Activated T-cell treated with anti-CD3 and anti-CD28 coated beads, Interleukin-2, amount 50 U/mL, for 4 hours (primary cell): ENCODE results near the gene RABGAP1L. TPM values are rescaled to one million over a fixed set of nuclear protein-coding genes. Genes with fewer than 3 reads are reported as not detected.

Source experiments
- ATAC-seq, 2 donors: fragments of 200-7000 bp; cut with Tn5 transposase; one replicate each; pipeline ENCODE4 v1.10.0; 2021
- DNase-seq: peaks from one replicate; pipeline ENCODE4 v3.0.0-alpha.2; 2020
- H3K27me3 Mint-ChIP-seq: one replicate; pipeline ENCODE4 v1.8.0; 2021; ENCODE audit warnings: low read depth, mixed read lengths
- H3K36me3 Mint-ChIP-seq: one replicate; pipeline ENCODE4 v1.8.0; 2022; ENCODE audit warnings: mixed read lengths; ENCODE audit not compliant: insufficient read depth
- H3K4me1 Mint-ChIP-seq: one replicate; pipeline ENCODE4 v1.8.0; 2021; ENCODE audit warnings: low read depth, mixed read lengths
- H3K4me3 Mint-ChIP-seq: one replicate; pipeline ENCODE4 v1.8.0; 2021; ENCODE audit warnings: mild to moderate bottlenecking, moderate library complexity, mixed read lengths
- H3K9me3 Mint-ChIP-seq: one replicate; pipeline ENCODE4 v1.8.0; 2021; ENCODE audit warnings: mixed read lengths
- total RNA-seq, 3 donors: library from RNA; stranded (reverse); gene quantifications; one replicate each; pipeline ENCODE4 v1.2.1, GENCODE V29; 2021

RABGAP1L gene
- total RNA-seq, 3 donors from 2014 or later, result 16.9 to 23.2 (median 22.3) TPM

DNA sequence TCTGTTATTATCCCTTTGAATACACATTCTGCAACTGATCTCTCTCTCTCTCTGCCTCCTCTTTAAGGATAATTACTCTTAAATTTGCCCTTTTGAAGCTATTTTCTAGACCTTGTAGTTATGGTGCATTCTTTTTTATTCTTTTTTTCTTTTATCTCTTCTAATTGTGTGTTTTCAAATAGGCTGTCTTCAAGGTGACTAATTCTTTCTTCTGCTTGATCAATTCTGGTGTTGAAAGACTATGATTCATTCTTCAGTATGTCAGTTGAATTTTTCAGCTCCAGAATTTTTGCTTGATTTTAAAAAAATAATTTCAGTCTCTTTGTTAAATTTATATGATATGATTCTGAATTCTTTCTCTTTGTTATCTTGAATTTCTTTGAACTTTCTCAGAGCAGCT, 192.8 kb downstream of the RABGAP1L start:
- DNase-seq (no peak), ATAC-seq (no peak)
- Mint-ChIP-seq H3K4me3 (no peak overlapping the region), H3K9me3 (peaks cover 4% of the 10 kb centered on the region), H3K4me1 (peaks cover 2% of the 10 kb centered on the region), H3K36me3 (peaks cover 26% of the 10 kb centered on the region), H3K27me3 (no peaks in the 10 kb centered on the region)

DNA sequence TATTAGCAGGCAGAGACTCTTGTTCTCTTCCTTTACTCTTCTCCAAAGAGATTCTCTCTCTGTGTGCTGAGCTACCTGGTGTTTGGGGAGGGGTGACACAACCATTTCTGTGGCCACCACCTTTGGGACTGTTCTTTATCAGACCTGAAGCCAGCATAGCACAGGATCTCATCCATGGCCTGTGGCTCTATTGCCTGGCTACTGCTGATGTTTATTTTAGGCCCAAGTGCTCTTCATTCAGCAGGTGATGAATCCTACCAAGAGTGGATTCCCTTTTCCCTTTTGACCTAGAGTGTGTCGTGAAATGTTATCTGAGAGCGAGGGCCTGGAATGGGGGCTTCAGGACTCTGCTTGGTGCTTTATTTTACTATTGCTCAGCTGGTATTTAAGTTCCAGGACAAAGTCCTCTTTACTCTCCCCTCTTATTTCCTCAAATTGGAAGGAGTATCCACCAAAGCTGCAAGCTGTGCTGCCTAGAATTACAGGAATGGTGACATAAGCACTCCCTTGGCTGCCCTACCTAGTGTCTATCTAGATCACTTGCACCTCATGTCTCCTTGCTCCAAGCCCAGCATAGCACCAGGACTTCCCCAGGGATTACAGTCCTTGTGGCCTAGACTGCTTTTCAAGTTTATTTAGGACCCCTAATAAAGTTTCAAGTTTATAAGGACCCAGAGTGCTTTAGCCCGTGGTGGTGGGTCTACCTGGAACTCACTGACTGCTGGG, 193.7 kb downstream of the RABGAP1L start:
- H3K36me3 Mint-ChIP-seq, result peaks cover 21% of the 10 kb centered on the region
- DNase-seq (no peak), ATAC-seq (no peak)
- H3K27me3 Mint-ChIP-seq, result no peaks in the 10 kb centered on the region
- H3K4me1 Mint-ChIP-seq, result peaks cover 2% of the 10 kb centered on the region
- no peak overlapping the region for H3K4me3 Mint-ChIP-seq
- no peaks in the 10 kb centered on the region for H3K9me3 Mint-ChIP-seq

DNA sequence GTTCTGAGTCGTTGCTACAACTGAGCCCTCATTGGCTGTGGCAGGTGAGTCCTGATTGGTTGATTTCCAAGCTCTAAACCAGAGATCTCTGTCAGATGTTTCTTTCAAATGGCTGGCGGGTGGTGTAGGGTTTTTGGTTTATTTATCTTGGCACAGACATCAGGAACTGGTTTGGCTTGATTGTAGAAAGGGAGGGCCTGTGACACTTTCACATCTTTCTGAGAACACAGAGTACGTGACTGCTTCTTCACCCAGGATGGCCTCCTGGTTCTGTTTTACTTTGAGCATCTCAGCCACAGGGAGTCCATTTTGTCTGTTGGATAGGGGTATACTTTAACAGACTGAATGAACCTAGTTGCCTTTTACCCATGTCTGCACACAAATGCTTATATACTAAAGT, 199.0 kb downstream of the RABGAP1L start:
- no peaks in the 10 kb centered on the region for H3K27me3 Mint-ChIP-seq
- peaks cover 17% of the 10 kb centered on the region for H3K36me3 Mint-ChIP-seq
- DNase-seq, result no peak
- no peaks in the 10 kb centered on the region for H3K9me3 Mint-ChIP-seq
- peaks cover 9% of the 10 kb centered on the region for H3K4me1 Mint-ChIP-seq
- ATAC-seq, result no peak
- no peak overlapping the region for H3K4me3 Mint-ChIP-seq

DNA sequence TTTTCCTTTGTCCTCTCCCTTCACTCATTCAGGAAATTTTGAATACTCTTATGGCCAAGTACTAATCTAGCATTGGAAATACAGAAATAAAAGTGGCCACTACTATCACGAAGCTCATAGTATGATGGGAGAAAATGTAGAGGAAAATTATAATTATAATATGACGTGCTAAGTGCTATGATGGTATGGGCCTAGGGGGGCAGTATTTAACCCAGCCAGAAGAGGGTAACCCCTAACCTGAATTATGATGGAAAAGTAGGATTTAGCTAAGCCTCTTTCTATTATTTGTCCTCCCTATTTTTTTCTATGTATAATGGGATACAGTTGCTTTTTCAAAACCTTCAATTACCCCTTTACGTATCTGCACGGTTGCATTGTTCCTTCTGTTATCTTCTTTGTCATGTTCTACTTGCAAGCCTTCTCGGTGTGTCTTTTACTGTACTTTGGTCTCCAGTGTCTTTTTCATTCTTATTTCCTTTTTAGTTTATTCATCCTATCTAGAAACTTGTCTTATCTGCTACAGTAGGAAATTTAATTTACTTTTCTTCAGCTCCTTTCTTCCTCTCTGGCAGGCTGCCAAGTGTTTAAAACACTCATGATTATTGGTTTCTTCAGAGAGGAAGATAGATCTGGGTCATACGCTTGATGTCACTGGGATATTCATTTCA, 199.6 kb downstream of the RABGAP1L start:
- ATAC-seq (no peak), DNase-seq (no peak)
- H3K9me3 Mint-ChIP-seq, result no peaks in the 10 kb centered on the region
- peaks cover 9% of the 10 kb centered on the region for H3K4me1 Mint-ChIP-seq
- no peak overlapping the region for H3K4me3 Mint-ChIP-seq
- no peaks in the 10 kb centered on the region for H3K27me3 Mint-ChIP-seq
- peaks cover 12% of the 10 kb centered on the region for H3K36me3 Mint-ChIP-seq

DNA sequence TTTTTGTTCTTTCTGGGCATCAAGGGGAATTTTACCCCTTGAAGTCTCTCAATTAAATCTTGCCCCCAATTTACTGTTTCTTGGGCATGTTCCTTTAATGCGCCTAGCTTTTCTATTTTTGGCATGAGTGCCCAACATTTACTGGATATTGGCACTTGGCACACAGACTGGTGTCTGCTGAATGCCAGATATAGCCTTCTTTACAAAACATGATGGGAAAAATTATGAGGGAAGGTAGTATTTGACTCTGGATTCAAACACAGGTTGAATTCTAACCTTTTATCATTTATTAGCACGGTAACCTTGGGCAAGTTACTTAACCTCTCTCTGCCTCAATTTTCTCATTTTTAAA, 200.1 kb downstream of the RABGAP1L start:
- DNase-seq (no peak), ATAC-seq (no peak)
- no peak overlapping the region for H3K4me3 Mint-ChIP-seq
- H3K27me3 Mint-ChIP-seq, result no peaks in the 10 kb centered on the region
- no peaks in the 10 kb centered on the region for H3K9me3 Mint-ChIP-seq
- H3K36me3 Mint-ChIP-seq, result peaks cover 12% of the 10 kb centered on the region
- peaks cover 9% of the 10 kb centered on the region for H3K4me1 Mint-ChIP-seq

DNA sequence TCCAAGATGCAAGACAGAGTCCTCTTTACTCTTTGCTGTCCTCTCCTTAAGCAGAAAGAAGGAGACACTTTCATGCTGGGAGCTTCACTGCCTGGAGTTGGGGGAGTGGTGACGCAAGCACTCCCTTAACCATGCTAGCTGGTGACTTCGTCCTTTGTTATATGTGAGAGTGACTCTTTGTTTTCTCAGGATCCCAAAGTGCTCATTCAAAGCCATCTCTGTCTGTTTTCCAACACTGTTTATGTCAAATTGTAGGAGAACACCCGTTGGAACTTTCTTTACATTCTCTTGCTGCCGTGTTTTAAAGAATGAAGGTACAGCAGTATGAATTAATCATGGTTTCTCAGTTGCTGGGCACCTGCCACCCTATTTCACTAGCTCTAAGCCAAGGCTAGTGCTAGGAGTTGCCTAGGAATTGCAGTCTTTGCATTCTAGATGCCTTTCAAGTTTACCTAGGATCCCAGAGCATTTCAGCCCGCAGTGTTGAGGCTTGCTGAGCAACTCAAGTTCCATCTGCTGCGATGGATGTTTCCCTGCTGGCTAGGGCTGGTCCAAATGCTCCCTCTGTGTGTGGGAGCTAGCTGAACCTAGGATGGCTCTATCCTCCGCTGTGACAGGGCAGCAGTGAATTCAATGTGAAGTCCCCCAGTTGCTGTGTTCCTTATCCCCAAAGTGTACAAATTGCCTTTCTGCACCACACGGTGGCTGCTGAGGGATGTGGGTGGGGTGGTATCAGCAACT, 205.8 kb downstream of the RABGAP1L start:
- Mint-ChIP-seq H3K36me3 (peaks cover 12% of the 10 kb centered on the region), H3K4me3 (no peak overlapping the region), H3K9me3 (no peaks in the 10 kb centered on the region), H3K4me1 (peaks cover 3% of the 10 kb centered on the region), H3K27me3 (no peaks in the 10 kb centered on the region)
- no peak for DNase-seq
- no peak for ATAC-seq

DNA sequence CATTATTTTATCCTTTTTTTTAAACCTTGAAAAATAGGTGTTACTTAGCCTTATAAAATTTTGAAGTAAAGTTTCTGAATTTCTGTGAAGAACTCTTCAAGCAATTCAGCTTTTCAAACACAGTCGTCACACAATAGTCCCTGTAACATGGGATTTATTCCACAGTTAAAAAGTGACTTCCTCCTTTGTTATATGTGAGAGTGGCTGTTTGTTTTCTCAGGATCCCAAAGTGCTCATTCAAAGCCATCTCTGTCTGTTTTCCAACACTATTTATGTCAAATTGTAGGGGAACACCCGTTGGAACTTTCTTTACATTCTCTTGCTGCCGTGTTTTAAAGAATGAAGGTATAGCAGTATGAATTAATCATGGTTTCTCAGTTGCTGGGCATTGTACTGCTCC, 207.6 kb downstream of the RABGAP1L start:
- H3K4me3 Mint-ChIP-seq, result no peak overlapping the region
- no peak for ATAC-seq
- no peak for DNase-seq
- peaks cover 3% of the 10 kb centered on the region for H3K4me1 Mint-ChIP-seq
- H3K36me3 Mint-ChIP-seq, result peaks cover 18% of the 10 kb centered on the region
- H3K9me3 Mint-ChIP-seq, result no peaks in the 10 kb centered on the region
- H3K27me3 Mint-ChIP-seq, result no peaks in the 10 kb centered on the region

DNA sequence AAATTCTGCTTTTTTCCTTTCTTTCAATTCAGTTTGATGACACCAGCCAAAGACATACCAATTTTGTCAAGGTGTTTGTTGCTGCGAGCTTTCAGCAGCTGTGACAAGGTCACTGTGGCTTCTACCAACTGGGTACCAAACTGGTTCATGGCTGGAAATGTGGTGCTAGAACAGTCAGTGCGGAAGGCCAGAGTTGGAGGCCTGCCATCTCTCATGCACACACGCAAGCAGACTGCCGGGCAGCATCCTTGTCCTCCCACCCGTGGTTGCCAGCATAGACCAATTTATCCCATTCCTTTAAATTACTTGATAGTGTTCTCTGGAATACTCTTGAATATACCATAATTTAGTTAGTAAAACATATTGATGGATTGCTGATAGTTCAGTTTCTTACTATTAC, 208.6 kb downstream of the RABGAP1L start:
- DNase-seq, result no peak
- H3K27me3 Mint-ChIP-seq, result no peaks in the 10 kb centered on the region
- H3K36me3 Mint-ChIP-seq, result peaks cover 22% of the 10 kb centered on the region
- no peaks in the 10 kb centered on the region for H3K4me1 Mint-ChIP-seq
- no peak overlapping the region for H3K4me3 Mint-ChIP-seq
- no peak for ATAC-seq
- no peaks in the 10 kb centered on the region for H3K9me3 Mint-ChIP-seq

DNA sequence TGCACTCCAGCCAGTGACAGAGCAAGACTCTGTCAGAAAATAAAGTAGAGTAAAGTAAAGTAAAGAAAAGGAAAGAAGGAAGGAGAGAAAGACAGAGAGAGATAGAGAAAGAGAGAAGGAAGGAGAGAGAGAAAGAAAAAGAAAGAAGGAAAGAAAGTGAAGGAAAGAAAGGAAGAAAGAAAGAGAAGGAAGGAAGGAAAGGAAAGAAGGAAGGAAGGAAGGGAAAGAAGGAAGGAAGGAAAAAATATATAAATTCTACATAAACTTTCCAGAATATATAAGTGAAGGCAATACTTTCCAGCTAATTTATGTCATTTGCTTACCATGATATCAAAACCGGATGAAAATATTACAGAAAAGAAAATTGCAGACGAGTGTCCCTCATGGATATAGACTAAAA, 216.7 kb downstream of the RABGAP1L start:
- DNase-seq (no peak), ATAC-seq (no peak)
- H3K36me3 Mint-ChIP-seq, result peaks cover 35% of the 10 kb centered on the region
- H3K4me1 Mint-ChIP-seq, result no peaks in the 10 kb centered on the region
- peaks cover 4% of the 10 kb centered on the region for H3K9me3 Mint-ChIP-seq
- no peaks in the 10 kb centered on the region for H3K27me3 Mint-ChIP-seq
- H3K4me3 Mint-ChIP-seq, result no peak overlapping the region

DNA sequence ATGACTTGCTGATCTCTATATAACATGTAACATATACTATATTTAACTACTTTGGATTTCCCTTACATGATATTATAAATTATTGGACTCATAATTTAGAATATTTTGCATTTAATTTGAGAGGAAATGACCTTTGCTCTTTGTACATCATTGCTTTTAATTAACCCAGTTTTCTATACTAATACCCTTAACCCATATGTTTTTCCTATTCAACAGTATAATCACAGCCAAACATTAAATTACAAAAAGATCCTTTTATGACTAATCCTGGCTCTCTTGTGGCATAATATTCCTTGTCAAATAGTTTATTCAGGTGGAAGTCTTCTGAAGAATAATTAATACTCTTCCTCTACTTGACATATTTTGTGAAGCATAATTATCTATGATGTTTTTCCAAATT, 232.4 kb downstream of the RABGAP1L start:
- H3K4me1 Mint-ChIP-seq, result no peaks in the 10 kb centered on the region
- H3K4me3 Mint-ChIP-seq, result no peak overlapping the region
- peaks cover 3% of the 10 kb centered on the region for H3K9me3 Mint-ChIP-seq
- ATAC-seq, result no peak
- no peaks in the 10 kb centered on the region for H3K27me3 Mint-ChIP-seq
- DNase-seq, result no peak
- H3K36me3 Mint-ChIP-seq, result peaks cover 32% of the 10 kb centered on the region

DNA sequence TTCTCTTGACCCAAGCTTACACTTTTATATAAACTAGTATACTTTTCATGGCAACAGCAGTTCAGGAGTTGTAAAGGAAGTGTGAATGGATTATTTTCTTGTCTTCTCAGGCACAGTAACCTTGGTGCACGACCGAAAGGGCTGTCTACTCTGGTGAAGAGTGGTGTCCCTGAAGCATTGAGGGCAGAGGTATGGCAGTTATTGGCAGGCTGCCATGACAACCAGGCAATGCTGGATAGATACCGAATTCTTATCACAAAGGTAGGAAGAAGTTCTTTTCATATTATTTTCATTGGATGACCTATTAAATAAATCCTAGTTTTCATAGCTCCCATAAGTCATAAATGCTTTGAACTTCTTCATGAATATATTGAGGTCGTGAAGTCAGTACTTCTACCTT, 234.6 kb downstream of the RABGAP1L start:
- Mint-ChIP-seq H3K4me3 (no peak overlapping the region), H3K36me3 (peaks cover 45% of the 10 kb centered on the region), H3K9me3 (no peaks in the 10 kb centered on the region), H3K27me3 (no peaks in the 10 kb centered on the region), H3K4me1 (no peaks in the 10 kb centered on the region)
- DNase-seq (no peak), ATAC-seq (no peak)

DNA sequence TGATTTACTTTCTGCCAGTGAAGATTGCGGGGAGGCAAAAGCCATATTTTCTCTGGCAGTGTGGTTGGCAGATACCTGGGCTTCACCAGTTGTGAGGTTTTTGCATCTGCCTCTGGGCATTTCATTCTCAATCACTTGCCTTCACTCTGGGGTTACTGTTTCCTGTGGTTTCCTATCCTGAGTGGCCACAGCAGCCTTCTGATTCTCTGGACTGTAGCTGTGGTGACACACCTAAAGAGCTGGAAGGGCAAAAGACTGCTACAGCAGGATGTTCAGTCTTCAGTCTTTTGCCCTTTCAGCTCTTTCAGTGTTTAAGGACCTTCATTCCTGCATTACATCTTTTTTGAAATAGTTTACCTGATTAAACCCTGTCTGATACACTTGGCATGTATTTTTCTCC, 237.9 kb downstream of the RABGAP1L start:
- ATAC-seq (no peak), DNase-seq (no peak)
- Mint-ChIP-seq H3K4me1 (no peaks in the 10 kb centered on the region), H3K36me3 (peaks cover 57% of the 10 kb centered on the region), H3K4me3 (no peak overlapping the region), H3K27me3 (no peaks in the 10 kb centered on the region), H3K9me3 (peaks cover 6% of the 10 kb centered on the region)

DNA sequence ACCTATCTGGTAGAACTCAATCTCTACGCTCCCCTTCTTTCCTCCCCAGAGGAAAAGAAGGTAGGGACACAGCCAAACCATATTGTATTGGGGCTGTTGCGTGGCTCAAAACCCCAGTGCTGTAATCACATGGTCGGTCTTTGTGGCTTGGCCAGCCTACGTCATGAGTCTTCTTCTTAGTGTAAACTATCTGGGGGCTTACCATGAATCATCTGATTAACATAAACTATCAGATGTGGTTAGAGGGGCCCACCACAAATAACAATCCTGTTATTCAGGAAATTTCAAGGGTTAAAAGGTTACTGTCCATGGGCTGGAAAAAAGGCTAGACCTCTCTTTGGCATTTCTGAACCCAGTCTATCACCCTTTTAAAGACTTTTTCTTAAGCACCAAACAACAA, 238.9 kb downstream of the RABGAP1L start:
- H3K27me3 Mint-ChIP-seq, result no peaks in the 10 kb centered on the region
- H3K4me3 Mint-ChIP-seq, result no peak overlapping the region
- DNase-seq (no peak), ATAC-seq (no peak)
- peaks cover 6% of the 10 kb centered on the region for H3K9me3 Mint-ChIP-seq
- H3K36me3 Mint-ChIP-seq, result peaks cover 54% of the 10 kb centered on the region
- H3K4me1 Mint-ChIP-seq, result no peaks in the 10 kb centered on the region

DNA sequence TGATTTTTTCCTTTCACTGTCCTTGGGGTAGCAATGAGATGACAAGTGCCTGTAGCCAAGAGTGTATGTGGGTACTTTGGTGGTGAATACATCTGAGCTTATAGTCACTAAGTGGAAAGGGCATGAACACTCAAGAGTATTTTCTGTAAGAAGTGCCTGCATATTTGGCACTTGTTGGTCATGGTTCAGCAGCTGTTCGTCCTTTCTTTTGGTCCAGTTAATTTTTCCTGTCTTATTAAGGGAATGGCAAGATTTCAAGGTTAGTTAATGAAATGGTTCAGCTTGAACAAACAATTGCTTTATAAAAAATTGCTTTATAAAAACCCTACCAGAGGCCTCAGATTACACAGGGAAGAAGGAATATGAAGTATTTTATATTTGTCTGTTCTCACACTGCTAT, 239.9 kb downstream of the RABGAP1L start:
- DNase-seq, result no peak
- Mint-ChIP-seq H3K4me3 (no peak overlapping the region), H3K36me3 (peaks cover 50% of the 10 kb centered on the region), H3K27me3 (no peaks in the 10 kb centered on the region), H3K9me3 (peaks cover 6% of the 10 kb centered on the region), H3K4me1 (peaks cover 3% of the 10 kb centered on the region)
- no peak for ATAC-seq

DNA sequence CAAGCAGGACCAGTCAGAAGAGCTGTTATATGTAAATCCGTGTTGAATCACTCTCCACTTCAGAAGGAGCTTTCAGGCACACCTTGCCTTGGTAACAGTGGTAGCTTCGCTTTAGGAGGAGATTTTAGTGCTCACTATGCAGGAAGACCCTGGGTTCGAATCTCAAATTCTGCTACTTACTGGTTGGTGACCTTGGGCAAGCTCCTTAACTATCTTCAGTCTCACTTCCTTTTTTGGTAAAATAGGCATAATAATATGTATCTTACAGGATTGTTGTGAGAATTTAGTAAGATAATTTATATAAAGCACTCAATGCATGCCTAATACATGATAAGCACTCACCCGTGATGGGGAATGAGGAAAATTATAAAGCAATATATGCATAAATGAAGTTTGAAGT, 241.8 kb downstream of the RABGAP1L start:
- Mint-ChIP-seq H3K9me3 (peaks cover 6% of the 10 kb centered on the region), H3K4me1 (peaks cover 3% of the 10 kb centered on the region), H3K27me3 (no peaks in the 10 kb centered on the region), H3K36me3 (peaks cover 47% of the 10 kb centered on the region), H3K4me3 (no peak overlapping the region)
- ATAC-seq (no peak), DNase-seq (no peak)
